Activated T-cell treated with anti-CD3 and anti-CD28 coated beads, Interleukin-2, amount 50 U/mL, for 24 hours (primary cell): ENCODE measurements around the gene TIMM21.

Experiments used
- DNase-seq: peaks from one replicate; pipeline ENCODE4 v3.0.0-alpha.2; 2020
- H3K27ac Mint-ChIP-seq: 2 replicates; pipeline ENCODE4 v1.8.0; 2020; ENCODE audit warnings: mild to moderate bottlenecking, mixed read lengths
- H3K27me3 Mint-ChIP-seq: 2 replicates; pipeline ENCODE4 v1.8.0; 2020; ENCODE audit warnings: mixed read lengths
- H3K36me3 Mint-ChIP-seq: 2 replicates; pipeline ENCODE4 v1.8.0; 2020; ENCODE audit warnings: low read depth, mixed read lengths
- H3K4me1 Mint-ChIP-seq: 2 replicates; pipeline ENCODE4 v1.8.0; 2020; ENCODE audit warnings: low read depth, mixed read lengths
- H3K4me3 Mint-ChIP-seq: 2 replicates; pipeline ENCODE4 v1.8.0; 2020; ENCODE audit warnings: mild to moderate bottlenecking, moderate library complexity, mixed read lengths
- H3K9me3 Mint-ChIP-seq: 2 replicates; pipeline ENCODE4 v1.8.0; 2020; ENCODE audit warnings: mixed read lengths

TIMM21 gene

DNA sequence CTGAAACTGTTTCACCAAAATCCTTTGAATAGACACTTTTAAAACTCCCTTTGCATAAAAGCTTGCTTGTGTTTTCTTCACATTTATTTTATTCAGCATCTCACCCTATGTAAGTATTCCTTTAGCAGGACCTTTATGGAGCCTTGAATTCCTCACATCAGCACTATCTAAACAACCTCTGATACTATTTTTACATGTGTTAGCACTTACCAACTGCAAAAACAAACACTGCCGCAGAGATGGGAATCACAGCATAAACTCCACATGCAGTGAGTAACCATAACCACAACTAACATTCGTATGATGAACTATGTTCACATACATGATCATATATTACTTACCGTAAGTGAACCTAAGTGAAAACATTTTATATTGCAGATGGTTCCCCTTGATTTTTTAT is 16.1 kb upstream of the TIMM21 start:
- no peaks in the 10 kb centered on the region for H3K9me3 Mint-ChIP-seq
- no peaks in the 10 kb centered on the region for H3K36me3 Mint-ChIP-seq
- H3K27me3 Mint-ChIP-seq: peaks cover 2% of the 10 kb centered on the region
- DNase-seq: no peak
- no peak overlapping the region for H3K4me3 Mint-ChIP-seq
- H3K4me1 Mint-ChIP-seq: peaks cover 5% of the 10 kb centered on the region
- H3K27ac Mint-ChIP-seq: no peak overlapping the region

- no peak overlapping the region for H3K4me3 Mint-ChIP-seq
- H3K9me3 Mint-ChIP-seq: no peaks in the 10 kb centered on the region
- peaks cover 39% of the 10 kb centered on the region for H3K4me1 Mint-ChIP-seq
- DNase-seq: no peak
- peak overlapping the region; percentile 92 for H3K27ac Mint-ChIP-seq
- peaks cover 8% of the 10 kb centered on the region for H3K27me3 Mint-ChIP-seq
- H3K36me3 Mint-ChIP-seq: no peaks in the 10 kb centered on the region
Observed at GRCh38 chr18:74137920-74138538, 10.3 kb upstream of the TIMM21 start.

- Mint-ChIP-seq H3K4me1 (peaks cover 39% of the 10 kb centered on the region), H3K4me3 (peak overlapping the region; percentile 67), H3K36me3 (no peaks in the 10 kb centered on the region), H3K27ac (peak overlapping the region; percentile 92), H3K9me3 (no peaks in the 10 kb centered on the region), H3K27me3 (peaks cover 8% of the 10 kb centered on the region)
- DNase-seq: no peak
Observed at GRCh38 chr18:74139411-74139810, 8.9 kb upstream of the TIMM21 start.

- Mint-ChIP-seq H3K9me3 (no peaks in the 10 kb centered on the region), H3K27ac (peak overlapping the region; percentile 92), H3K36me3 (no peaks in the 10 kb centered on the region), H3K4me1 (peaks cover 39% of the 10 kb centered on the region), H3K4me3 (peak overlapping the region; percentile 67), H3K27me3 (peaks cover 8% of the 10 kb centered on the region)
- DNase-seq: peak; percentile 37
Observed at GRCh38 chr18:74139888-74140287, 8.4 kb upstream of the TIMM21 start.

DNA sequence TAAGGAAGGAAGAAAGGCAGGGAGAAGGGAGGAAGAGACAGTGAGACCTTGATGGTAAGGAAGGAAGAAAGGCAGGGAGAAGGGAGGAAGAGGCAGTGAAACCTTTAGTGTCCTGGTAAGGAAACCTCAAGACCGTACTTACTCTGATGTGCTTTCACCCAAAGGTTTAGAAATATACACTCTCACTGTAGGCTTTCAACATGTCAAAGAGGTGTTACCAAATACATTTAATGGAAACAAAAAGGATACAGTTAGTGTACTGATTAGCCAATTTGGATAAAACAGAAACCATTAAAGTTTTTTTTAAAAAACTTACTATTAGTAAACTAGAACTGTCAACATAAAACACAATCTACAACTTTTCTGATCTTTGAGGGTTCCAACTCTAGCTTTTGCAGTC is 7.7 kb upstream of the TIMM21 start:
- Mint-ChIP-seq H3K4me3 (no peak overlapping the region), H3K27ac (peak overlapping the region; percentile 92), H3K4me1 (peaks cover 39% of the 10 kb centered on the region), H3K36me3 (no peaks in the 10 kb centered on the region), H3K9me3 (no peaks in the 10 kb centered on the region), H3K27me3 (peaks cover 8% of the 10 kb centered on the region)
- no peak for DNase-seq

GRCh38 chr18:74141667-74142066 is 6.7 kb upstream of the TIMM21 start:
- DNase-seq: no peak
- Mint-ChIP-seq H3K4me1 (peaks cover 44% of the 10 kb centered on the region), H3K4me3 (no peak overlapping the region), H3K9me3 (no peaks in the 10 kb centered on the region), H3K36me3 (no peaks in the 10 kb centered on the region), H3K27me3 (peaks cover 6% of the 10 kb centered on the region), H3K27ac (no peak overlapping the region)

DNA sequence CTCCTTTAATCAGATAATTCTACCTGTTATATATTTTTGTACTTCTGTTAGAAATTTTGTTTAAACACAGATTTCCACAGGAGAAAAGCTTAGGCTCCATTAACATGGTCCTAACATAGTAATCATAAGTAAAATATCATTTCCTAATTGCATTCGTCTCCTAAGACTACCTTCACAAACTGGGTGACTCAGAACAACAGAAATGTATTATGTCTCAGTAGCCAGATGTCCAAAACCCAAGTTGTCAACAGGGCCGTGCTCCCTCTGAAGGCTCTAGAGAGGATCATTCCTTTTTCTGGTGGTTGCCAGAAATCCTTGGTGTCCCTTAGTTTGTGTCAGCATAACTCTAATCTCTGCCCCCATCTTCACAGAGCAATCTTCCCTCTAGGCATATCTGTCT is 6.1 kb upstream of the TIMM21 start:
- Mint-ChIP-seq H3K36me3 (peaks cover 2% of the 10 kb centered on the region), H3K27me3 (peaks cover 6% of the 10 kb centered on the region), H3K27ac (no peak overlapping the region), H3K9me3 (no peaks in the 10 kb centered on the region), H3K4me1 (peaks cover 50% of the 10 kb centered on the region), H3K4me3 (no peak overlapping the region)
- DNase-seq: no peak

DNA sequence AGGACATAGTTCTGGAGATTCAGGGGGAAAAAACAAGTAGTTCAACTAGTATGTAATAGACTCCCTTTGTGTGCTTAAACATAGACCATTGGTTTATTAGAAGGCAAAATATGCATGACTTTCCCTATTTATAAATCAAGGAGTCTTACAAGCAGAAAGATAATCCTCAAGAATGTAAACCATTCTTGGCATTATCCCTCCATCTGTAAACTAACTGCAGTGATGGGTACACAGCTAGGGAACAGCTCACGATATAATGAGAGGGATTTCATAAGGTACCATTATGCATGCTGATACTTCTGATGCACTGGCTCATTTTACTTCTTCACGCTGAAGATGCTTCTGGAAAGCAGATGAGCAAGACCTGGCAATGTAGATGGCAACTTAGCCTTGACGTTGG is 1.6 kb upstream of the TIMM21 start:
- Mint-ChIP-seq H3K4me1 (peaks cover 45% of the 10 kb centered on the region), H3K27me3 (no peaks in the 10 kb centered on the region), H3K27ac (peak overlapping the region; percentile 100), H3K4me3 (peak overlapping the region; percentile 99), H3K36me3 (peaks cover 43% of the 10 kb centered on the region), H3K9me3 (no peaks in the 10 kb centered on the region)
- no peak for DNase-seq

GRCh38 chr18:74147491-74147778 is 888 bp upstream of the TIMM21 start:
- Mint-ChIP-seq H3K4me3 (peak overlapping the region; percentile 99), H3K27me3 (no peaks in the 10 kb centered on the region), H3K27ac (peak overlapping the region; percentile 100), H3K36me3 (peaks cover 48% of the 10 kb centered on the region), H3K9me3 (no peaks in the 10 kb centered on the region), H3K4me1 (peaks cover 50% of the 10 kb centered on the region)
- no peak for DNase-seq

- peaks cover 60% of the 10 kb centered on the region for H3K4me1 Mint-ChIP-seq
Observed at GRCh38 chr18:74148543-74149070, 284 bp downstream of the TIMM21 start.

DNA sequence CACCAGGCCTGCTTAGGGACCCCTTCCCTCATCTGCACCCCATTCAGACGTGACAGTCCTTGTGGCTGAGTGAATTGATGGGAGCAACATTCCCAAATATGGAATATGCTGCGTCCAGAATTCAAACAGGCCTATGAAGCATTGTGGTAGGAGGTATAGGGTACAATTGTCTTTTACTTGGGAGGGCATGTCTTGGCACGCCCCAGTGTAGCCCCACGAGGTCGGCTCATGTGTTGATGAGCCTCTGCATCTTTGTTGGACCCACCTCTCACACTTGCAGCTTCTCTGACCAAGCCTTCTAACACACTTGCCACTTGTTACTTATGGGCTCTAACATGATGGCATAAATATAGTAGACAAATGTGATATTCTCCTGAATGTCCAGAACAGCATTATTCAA is 1.6 kb downstream of the TIMM21 start:
- peak overlapping the region; percentile 100 for H3K27ac Mint-ChIP-seq
- peaks cover 66% of the 10 kb centered on the region for H3K4me1 Mint-ChIP-seq
- H3K27me3 Mint-ChIP-seq: no peaks in the 10 kb centered on the region
- H3K4me3 Mint-ChIP-seq: peak overlapping the region; percentile 99
- no peak for DNase-seq
- no peaks in the 10 kb centered on the region for H3K9me3 Mint-ChIP-seq
- peaks cover 70% of the 10 kb centered on the region for H3K36me3 Mint-ChIP-seq

More at GRCh38 chr18:74148543-74149070, 284 bp downstream of the TIMM21 start:
- Mint-ChIP-seq H3K27me3 (no peaks in the 10 kb centered on the region), H3K4me3 (peak overlapping the region; percentile 99), H3K27ac (peak overlapping the region; percentile 100), H3K9me3 (no peaks in the 10 kb centered on the region), H3K36me3 (peaks cover 59% of the 10 kb centered on the region)
- DNase-seq: peak; percentile 48

- no peak overlapping the region for H3K4me3 Mint-ChIP-seq
- no peak for DNase-seq
- H3K27ac Mint-ChIP-seq: peak overlapping the region; percentile 26
- H3K27me3 Mint-ChIP-seq: no peaks in the 10 kb centered on the region
- peaks cover 88% of the 10 kb centered on the region for H3K36me3 Mint-ChIP-seq
- peaks cover 55% of the 10 kb centered on the region for H3K4me1 Mint-ChIP-seq
- H3K9me3 Mint-ChIP-seq: no peaks in the 10 kb centered on the region
Observed at GRCh38 chr18:74152270-74152669, 3.9 kb downstream of the TIMM21 start.

DNA sequence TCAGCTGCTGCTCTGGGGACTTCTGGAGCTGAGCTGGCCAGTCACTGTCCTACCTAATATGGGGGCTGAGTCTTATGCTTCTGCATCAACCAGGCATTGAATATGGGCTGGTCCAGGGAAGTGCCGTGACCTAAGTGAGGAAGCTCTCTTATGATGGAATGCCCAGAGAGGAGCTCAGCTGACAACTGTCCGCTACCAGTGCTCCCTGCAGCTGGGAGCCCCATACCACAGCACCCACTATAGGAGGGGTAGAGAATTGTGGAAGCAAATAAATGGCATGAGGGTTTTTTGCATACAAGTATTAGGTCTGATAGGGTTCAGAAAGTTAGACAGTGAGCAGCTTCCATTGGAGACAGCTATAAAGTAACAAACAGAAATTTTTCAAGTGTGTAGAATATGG is 4.5 kb downstream of the TIMM21 start:
- Mint-ChIP-seq H3K27me3 (no peaks in the 10 kb centered on the region), H3K9me3 (no peaks in the 10 kb centered on the region), H3K27ac (peak overlapping the region; percentile 41), H3K4me3 (no peak overlapping the region), H3K36me3 (peaks cover 88% of the 10 kb centered on the region), H3K4me1 (peaks cover 51% of the 10 kb centered on the region)
- no peak for DNase-seq

DNA sequence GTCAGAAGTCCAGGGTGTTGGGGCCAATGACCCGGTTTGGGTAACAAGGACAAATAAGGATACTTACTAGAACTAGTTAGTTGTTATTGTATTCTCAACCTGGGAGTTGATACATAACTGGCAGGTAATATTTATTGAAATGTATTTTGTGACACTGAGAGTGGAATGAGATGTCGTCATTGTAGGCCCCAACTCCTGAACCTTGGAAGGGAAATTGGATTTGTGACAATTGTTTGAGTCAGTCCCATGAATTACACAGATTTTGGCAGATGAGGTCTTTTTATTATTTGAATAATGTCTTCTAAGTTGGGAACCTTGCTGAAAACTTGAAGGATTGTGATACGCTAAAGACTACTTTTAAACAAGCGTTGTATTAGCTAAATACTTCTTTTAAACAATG is 5.1 kb downstream of the TIMM21 start:
- Mint-ChIP-seq H3K27ac (peak overlapping the region; percentile 41), H3K9me3 (no peaks in the 10 kb centered on the region), H3K4me3 (no peak overlapping the region), H3K27me3 (no peaks in the 10 kb centered on the region), H3K4me1 (peaks cover 47% of the 10 kb centered on the region), H3K36me3 (peaks cover 90% of the 10 kb centered on the region)
- DNase-seq: no peak

GRCh38 chr18:74153793-74154192 is 5.5 kb downstream of the TIMM21 start:
- no peak overlapping the region for H3K27ac Mint-ChIP-seq
- peaks cover 47% of the 10 kb centered on the region for H3K4me1 Mint-ChIP-seq
- no peak for DNase-seq
- peaks cover 90% of the 10 kb centered on the region for H3K36me3 Mint-ChIP-seq
- H3K9me3 Mint-ChIP-seq: no peaks in the 10 kb centered on the region
- H3K27me3 Mint-ChIP-seq: no peaks in the 10 kb centered on the region
- H3K4me3 Mint-ChIP-seq: no peak overlapping the region

DNA sequence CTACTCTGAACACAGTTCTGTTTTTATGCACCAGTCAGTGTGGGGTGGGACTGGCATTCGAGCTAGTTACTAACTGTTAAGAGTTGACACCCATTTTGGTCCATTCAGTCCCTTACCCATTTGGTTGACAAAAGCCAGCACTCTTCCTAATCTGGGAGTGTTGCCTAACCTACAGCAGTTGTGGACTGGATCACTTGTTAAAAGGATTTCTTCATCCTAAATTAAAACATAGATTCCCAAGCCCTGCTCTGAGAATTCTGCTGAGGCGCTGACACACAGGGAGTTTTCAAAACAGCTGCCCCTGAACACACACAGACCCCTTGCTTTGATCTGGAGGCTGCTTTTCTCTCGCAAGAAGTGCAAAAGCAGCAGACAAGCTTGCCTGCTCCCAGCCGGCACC is 6.4 kb downstream of the TIMM21 start:
- Mint-ChIP-seq H3K4me1 (peaks cover 41% of the 10 kb centered on the region), H3K27ac (no peak overlapping the region), H3K36me3 (peaks cover 90% of the 10 kb centered on the region)

More for the DNA sequence above, 6.4 kb downstream of the TIMM21 start:
- Mint-ChIP-seq H3K27me3 (no peaks in the 10 kb centered on the region), H3K4me3 (no peak overlapping the region), H3K9me3 (no peaks in the 10 kb centered on the region)
- no peak for DNase-seq
